ENCODE measurements around the gene SOSTDC1.

Gene SOSTDC1

DNA sequence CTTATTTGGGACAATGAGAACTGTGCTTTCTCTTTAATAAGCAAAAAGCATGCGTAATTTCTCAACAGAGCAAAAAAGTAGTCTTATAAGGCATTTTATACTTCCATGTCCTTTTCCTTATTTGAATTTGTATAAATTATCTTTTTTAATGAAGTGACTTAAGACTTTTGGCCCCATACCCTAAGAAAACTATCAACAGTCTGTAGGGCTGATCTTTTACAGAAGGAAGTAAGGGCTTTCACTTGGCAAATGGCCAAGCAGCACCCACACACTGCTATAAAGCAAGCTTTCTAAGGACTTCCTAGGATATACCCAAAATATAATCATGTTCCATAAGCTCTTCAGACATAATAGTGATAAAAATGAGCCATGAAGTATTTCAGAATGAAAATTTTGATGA lies 47.6 kb downstream of the SOSTDC1 start:
- no peak for DNase-seq

DNA sequence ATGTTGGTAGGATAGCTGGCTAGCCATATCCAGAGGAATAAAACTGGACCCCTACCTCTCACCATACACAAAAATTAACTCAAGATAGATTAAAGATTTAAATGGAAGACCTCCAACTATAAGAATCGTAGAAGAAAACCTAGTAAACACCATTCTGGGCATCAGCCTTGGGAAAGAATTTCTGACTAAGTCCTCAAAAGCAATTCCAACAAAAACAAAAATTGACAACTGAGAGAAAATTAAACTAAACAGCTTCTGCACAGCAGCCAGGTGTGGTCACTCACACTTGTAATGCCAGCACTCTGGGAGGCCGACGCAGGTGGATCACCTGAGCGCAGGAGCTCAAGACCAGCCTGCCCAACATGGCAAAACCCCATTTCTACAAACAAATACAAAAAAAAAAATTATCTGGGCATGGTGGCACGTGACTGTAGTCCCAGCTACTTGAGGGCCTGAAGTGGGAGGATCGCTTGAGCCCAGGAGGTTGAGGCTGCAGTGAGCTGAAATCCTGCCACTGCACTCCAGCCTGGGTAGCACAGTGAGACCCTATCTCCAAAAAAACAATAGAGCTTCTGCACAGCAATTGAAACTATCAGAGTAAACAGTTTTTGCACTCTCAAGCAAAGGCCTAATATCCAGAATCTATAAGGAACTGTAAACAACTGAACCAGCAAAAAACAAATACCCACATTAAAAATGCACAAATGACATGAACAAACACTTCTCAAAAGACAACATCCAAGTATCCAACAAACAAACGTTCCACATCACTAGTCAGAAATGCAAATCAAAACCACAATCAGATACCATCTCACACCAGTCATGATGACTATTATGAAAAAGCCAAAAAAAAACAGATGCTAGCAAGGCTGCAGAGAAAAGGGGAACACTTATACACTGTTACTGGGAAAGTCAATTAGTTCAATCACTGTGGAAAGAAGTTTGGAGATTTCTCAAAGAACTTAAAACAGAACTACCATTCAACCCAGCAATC lies 49.0 kb downstream of the SOSTDC1 start:
- DNase-seq, result no peak

DNA sequence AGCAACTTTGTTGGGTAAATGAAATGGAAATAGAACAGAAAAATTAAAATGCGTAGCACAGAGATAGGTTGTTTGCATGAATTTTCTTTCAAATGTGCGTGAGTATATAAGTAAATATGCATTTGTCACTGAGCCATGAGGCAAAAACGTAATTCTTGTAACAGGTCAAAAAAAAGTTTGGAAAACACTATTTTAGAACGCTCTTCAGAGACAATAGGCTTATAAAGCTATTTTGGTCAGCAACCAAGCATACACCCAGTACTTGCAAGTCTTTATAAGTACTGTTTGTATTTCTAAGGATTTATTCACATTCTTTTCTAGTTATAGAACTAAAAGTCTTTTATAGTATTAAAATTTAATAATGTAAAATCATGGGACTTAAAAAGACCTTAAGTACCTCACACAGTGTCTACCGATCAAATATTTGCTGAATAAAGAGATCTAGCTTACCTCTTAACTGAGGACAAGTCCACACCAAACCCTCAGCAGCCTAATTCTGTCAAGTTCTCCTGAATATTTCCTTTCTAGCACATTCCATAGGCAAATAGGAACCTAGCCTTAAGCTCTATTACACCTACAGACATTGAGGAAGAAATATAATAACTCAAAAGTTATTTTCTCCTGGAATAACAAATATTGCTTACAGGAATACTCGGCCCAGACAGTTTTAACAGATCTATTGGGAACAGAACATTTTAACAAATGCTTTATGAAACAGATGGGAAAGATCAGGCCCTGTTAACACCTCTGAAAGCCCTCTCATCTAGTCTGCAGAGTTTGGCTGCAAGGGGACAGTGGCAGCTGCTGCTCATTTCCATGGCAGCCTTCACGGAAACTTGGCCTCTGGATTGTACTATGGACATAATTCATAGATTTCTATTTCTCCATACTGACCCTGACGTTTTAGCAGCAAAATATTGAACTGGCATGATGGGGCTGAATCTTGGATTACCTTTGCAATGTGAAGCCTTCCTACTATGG lies 53.0 kb downstream of the SOSTDC1 start:
- no peak for DNase-seq

All from NCI-H1105 (cell line).